Psoas muscle (tissue), 8 donors: ENCODE results near the gene PTP4A2. TPM values are rescaled to one million over a fixed set of nuclear protein-coding genes. Genes with fewer than 3 reads are reported as not detected.

ENCODE experiments used
- ATAC-seq, 4 donors: fragments of 200-7000 bp; cut with Tn5 transposase; one replicate each; pipeline ENCODE4 v1.9.1; 2020; ENCODE audit warnings: moderate library complexity in 3 of 4, mild to moderate bottlenecking in 2 of 4
- DNase-seq, 2 donors: peaks; one replicate each; pipeline ENCODE4 v3.0.0-alpha.2; 2020
- H3K27ac ChIP-seq: fragments of 200-600 bp; one replicate; pipeline ENCODE4 v1.8.0; 2022
- H3K27me3 ChIP-seq, 3 donors: fragments of 200-600 bp in 1 of 3; one replicate each; pipeline versions ENCODE4 v1.6.1 to v1.8.0; 2013 to 2022; ENCODE audit warnings: low read length in 2 of 3, mild to moderate bottlenecking in 2 of 3, moderate library complexity in 1 of 3; ENCODE audit not compliant: insufficient read depth in 3 of 3
- H3K36me3 ChIP-seq, 2 donors: fragments of 200-600 bp in 1 of 2; one replicate each; pipeline versions ENCODE4 v1.6.1 to v1.8.0; 2013 to 2022; ENCODE audit warnings: low read depth in 1 of 2, mild to moderate bottlenecking in 1 of 2, moderate library complexity in 1 of 2; ENCODE audit not compliant: insufficient read depth in 1 of 2
- H3K4me1 ChIP-seq: fragments of 200-600 bp; one replicate; pipeline ENCODE4 v1.8.0; 2022
- H3K4me3 ChIP-seq: fragments of 200-600 bp; one replicate; pipeline ENCODE4 v1.8.0; 2022; ENCODE audit warnings: mild to moderate bottlenecking
- H3K9me3 ChIP-seq: fragments of 200-600 bp; one replicate; pipeline ENCODE4 v1.8.0; 2022
- WGBS, 3 donors: extraction: QIAGEN DNeasy Blood & Tissue Kit; methylation state at CpG; one replicate each; pipeline versions ENCODE4 v1.1.6 to v1.1.7; 2013; 5-methylcytosine and 5-hydroxymethylcytosine counted together
- intact Hi-C, 2 donors: fragments of 100-400 bp; cut with DNase I; formaldehyde crosslinking; loops; one replicate each; pipeline versions ENCODE4 v1.11.0 to v1.14.2; 2022
- polyA plus RNA-seq, 3 donors: library from polyadenylated mRNA; stranded (reverse); fragments of 200-250 nt; gene quantifications; one replicate each; pipeline ENCODE4 v1.2.3, GENCODE V29; 2013
- total RNA-seq, 4 donors: library from RNA; stranded (reverse); fragmentation: NEBNext Ultra II Directional in 2 of 4; extraction: Animal tissue kit (Norgen Biotek cat#: 25700) in 2 of 4; gene quantifications; one replicate each; pipeline versions ENCODE4 v1.2.1 to v1.2.4, GENCODE V29; 2021 to 2023
- TF ChIP-seq, protein P1 (sequence below): fragments of 200-600 bp; IDR thresholded peaks from one replicate; pipeline ENCODE4 v1.8.0; 2022; ENCODE audit warnings: antibody characterized with exemption
- donor health status: healthy with polysubstance abuse.
- donor health status: DM: no; HTN: no; CAD: no; lungs with moderate emphysema.
- donor health status: Bipolar disorder and iron deficiency.
- donor health status: healthy.
- donor health status: DM: yes; HTN: yes; CAD: no.
- donor health status: DM: no; HTN: no; CAD: no.
- donor health status: DM: no; HTN: no; CAD: no.
- donor health status: DM: yes; HTN: yes; CAD: no.

Gene PTP4A2
- total and polyA plus RNA-seq, 7 donors: 246 to 729 (median 370) TPM

DNA sequence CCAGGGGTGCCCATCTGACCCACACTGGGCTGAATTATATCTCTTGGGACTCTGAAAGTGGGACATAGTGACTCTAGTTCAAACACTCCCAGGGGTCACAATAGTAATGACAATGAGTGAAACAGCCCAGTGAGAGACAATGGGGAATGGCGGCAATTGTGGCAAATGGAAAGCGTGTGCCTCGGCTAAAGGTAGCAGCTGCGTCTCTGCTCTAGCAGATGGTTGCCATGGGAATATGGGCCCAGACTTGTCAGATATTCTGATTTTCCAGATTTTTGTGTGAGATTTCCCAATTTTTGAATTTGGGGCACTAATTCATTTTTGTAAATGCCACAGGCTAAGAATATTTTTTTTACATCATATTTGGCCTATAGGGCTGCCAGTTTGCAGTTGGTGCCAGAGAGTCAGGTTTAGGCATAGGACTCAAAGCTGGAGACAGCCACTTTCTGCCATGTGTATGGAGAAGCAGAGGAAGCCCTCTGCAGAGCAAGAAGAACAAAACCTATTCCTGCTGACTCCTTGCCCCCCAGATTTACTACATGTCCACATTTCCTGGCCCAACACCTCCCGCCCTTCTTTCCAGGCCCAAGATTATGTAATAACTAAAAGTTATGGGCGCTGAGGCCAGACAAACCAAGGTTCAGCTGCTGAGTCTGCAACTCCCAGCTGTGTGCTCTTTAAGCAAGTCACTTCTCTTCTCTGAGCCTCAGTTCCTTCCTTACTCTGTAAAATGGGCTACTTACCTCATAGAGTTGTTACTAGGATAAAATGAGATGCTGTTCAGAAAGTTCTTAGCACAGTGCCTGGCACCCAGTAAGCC is 21.6 kb upstream of the PTP4A2 start:
- 87 to 94% (median 88%) methylated on average over 6 of the region's 6 CpGs for WGBS, 3 donors
- Histone ChIP-seq H3K27me3 (no peaks in the 10 kb centered on the region), H3K9me3 (no peaks in the 10 kb centered on the region), H3K36me3 (no peaks in the 10 kb centered on the region), H3K4me3 (no peak overlapping the region), H3K27ac (no peak overlapping the region), H3K4me1 (peaks cover 34% of the 10 kb centered on the region)
- ATAC-seq (no peak), DNase-seq (no peak)
- intact Hi-C loops: loop anchor here (5.0 to 10.0 kb wide), 4 partner anchors 32 to 165 kb away; partner anchors contain the start of gene SPOCD1 (in 1 of the 2)
- TF ChIP-seq, protein P1, sequence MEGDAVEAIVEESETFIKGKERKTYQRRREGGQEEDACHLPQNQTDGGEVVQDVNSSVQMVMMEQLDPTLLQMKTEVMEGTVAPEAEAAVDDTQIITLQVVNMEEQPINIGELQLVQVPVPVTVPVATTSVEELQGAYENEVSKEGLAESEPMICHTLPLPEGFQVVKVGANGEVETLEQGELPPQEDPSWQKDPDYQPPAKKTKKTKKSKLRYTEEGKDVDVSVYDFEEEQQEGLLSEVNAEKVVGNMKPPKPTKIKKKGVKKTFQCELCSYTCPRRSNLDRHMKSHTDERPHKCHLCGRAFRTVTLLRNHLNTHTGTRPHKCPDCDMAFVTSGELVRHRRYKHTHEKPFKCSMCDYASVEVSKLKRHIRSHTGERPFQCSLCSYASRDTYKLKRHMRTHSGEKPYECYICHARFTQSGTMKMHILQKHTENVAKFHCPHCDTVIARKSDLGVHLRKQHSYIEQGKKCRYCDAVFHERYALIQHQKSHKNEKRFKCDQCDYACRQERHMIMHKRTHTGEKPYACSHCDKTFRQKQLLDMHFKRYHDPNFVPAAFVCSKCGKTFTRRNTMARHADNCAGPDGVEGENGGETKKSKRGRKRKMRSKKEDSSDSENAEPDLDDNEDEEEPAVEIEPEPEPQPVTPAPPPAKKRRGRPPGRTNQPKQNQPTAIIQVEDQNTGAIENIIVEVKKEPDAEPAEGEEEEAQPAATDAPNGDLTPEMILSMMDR: no peak

DNA sequence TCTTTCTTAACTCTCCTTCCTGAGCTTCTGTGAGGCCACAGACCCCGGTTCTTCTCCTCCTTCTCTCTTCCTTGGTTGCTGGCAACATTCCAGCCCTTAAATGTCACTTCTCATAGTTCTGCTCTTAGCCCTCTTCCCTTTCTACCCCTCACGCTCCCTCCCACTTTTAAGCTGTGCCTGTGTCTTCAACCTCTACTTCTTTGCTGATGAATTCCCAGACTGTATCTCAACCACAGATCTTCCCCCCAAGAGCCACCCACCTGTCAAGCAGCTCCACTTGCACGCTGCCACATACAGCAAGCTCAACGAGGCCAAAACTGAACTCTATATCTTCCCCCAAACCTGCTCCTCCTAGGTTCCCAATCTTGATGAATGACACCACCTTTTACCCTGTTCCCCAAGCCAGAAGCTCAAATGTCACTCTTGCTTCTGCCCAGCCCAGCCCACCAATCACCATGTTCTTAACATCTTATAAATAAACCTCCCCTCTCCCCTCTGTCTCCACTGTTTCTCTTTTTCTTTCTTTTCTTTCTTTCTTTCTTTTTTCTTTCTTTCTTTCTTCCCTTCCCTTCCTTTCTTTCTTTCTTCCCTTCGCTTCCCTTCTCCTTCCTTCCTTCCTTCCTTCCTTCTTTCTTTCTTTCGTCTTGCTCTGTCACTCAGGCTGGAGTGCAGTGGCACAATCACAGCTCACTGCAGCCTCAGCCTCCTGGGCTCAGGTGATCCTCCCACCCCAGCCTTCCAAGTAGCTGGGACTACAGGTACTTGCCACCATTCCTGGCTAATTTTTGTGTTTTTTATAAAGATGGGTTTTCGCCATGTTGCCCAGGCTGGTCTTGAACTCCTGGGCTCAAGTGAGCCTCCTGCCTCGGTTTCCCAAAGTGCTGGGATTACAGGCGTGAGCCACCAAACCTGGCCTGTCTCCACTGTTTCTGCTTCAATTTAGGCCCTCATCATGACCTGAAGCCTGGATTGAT is 19.8 kb upstream of the PTP4A2 start:
- Histone ChIP-seq H3K27ac (peak overlapping the region; percentile 97), H3K9me3 (no peaks in the 10 kb centered on the region), H3K4me3 (no peak overlapping the region), H3K27me3 (no peaks in the 10 kb centered on the region), H3K4me1 (peaks cover 49% of the 10 kb centered on the region), H3K36me3 (no peaks in the 10 kb centered on the region)
- intact Hi-C loops: loop anchor here in 1 of 2 donors (2.0 kb wide), 1 partner anchor 19 kb away; the partner anchor contains the start of gene PTP4A2
- ATAC-seq: peak in 1 of 4 donors; percentile 27
- no peak for DNase-seq
- WGBS, 3 donors: 71 to 72% (median 71%) methylated on average over 9 of the region's 9 CpGs
- TF ChIP-seq, protein P1: no peak

DNA sequence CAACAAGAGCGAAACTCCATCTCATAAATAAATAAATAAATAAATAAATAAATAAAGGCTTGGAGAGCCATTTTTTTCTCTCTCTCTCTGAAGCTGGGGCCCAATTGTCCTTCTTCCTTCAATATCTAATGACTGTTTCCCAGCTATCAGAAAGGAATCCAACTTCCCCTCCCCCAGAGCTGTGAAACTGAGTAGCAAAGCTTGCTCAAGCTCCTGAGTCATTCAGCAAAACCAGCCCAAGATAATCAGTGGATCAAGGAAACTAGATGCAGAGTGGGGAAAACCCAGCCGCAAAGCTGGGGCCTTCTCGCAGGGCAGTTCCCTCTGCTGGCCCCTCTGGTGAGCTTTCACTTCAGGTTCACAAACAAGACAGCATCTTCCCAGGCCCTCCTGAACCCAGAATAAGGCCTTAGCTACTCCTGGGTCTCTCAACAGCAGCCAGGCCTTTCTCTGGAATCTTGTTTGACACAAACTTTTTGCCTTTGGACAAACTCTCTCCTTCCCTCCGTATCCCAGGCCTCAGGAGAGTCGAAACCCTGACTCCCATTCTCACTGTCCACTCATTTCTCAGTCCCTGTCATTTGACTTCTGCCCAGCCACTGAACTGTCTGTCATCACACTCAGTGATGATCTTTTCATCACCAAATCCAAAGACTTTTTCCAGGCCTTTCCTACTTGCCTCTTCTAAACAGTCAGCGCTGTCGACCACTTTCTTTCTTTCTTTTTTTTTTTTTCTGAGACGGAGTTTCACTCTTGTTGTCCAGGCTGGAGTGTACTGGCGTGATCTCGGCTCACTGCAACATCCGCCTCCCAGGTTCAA is 18.0 kb upstream of the PTP4A2 start:
- Histone ChIP-seq H3K27me3 (no peaks in the 10 kb centered on the region), H3K27ac (peak overlapping the region; percentile 97), H3K36me3 (no peaks in the 10 kb centered on the region), H3K4me3 (peak overlapping the region; percentile 36), H3K4me1 (peaks cover 49% of the 10 kb centered on the region), H3K9me3 (no peaks in the 10 kb centered on the region)
- 69 to 80% (median 71%) methylated on average over 11 of the region's 11 CpGs for WGBS, 3 donors
- TF ChIP-seq, protein P1: peak; percentile 45
- peak; percentile 79 to 87 (median 82) for ATAC-seq
- intact Hi-C loops: loop anchor here in 1 of 2 donors (2.0 kb wide), 1 partner anchor 17 kb away; the partner anchor contains the start of gene PTP4A2
- DNase-seq: peak; percentile 77 to 90

DNA sequence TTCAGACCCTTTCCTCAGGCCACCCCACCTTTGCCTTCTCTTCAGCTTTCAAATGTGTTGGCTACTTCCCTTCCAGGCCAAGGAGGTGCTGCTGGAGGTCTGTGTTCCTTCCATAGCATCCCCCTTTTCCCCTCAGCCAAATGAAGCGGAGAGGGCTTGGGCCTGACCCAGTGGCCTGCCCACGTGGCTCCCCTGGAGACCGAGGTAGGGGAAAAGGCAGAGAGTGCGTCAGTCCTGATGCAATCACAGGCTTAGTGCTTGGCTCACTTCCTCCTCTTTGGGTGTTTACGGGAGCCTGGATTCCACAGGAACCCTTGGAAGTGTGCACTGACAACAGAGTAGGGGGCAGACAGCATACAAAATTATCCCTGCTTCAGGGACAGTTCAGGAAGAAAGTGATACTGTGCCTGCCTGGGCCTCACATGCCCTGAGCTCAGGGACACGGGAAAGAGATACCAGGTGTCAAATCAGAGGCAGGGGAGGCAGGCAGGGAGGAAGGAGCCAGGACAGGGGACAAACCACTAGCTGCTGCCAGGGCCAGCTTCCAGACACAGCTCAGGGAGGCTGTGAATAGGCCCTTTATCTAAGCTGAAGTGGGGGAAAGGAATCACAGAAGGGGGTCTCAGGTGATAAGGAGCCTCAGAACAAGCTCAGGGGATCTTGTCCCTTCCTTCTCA is 16.6 kb upstream of the PTP4A2 start:
- DNase-seq: peak; percentile 89 to 93
- peak; percentile 87 to 91 (median 90) for ATAC-seq
- no peaks in the 10 kb centered on the region for H3K36me3 ChIP-seq
- no peaks in the 10 kb centered on the region for H3K27me3 ChIP-seq
- H3K27ac ChIP-seq: peak overlapping the region; percentile 97
- 2 to 7% (median 7%) methylated on average over 6 of the region's 6 CpGs for WGBS, 3 donors
- peak overlapping the region; percentile 16 for H3K4me3 ChIP-seq
- peaks cover 49% of the 10 kb centered on the region for H3K4me1 ChIP-seq
- intact Hi-C loops: no loop called here
- TF ChIP-seq, protein P1: no peak
- no peaks in the 10 kb centered on the region for H3K9me3 ChIP-seq
